ENCODE measurements around the gene WT1. TPM values are rescaled to one million over a fixed set of nuclear protein-coding genes. Genes with fewer than 3 reads are reported as not detected.
A peak's percentile ranks its signal among the peaks of the same experiment; 100 is the strongest.

WT1 gene
- total and polyA plus RNA-seq, 2 of the 13 experiments (the other 11 are each of a cell fraction or from before 2014, with no cell fraction given), result 0.15 to 0.31 TPM

GRCh38 chr11:32434356-32435151 is 785 bp downstream of the WT1 start (continued):
- TF ChIP-seq UBTF (CRISPR knock-in tag; IDR thresholded peaks at IDR 0.05) (peak; percentile 73), ZNF430 (CRISPR knock-in tag; IDR thresholded peaks at IDR 0.05) (no peak), TOE1 (CRISPR knock-in tag; IDR thresholded peaks at IDR 0.05) (no peak), XRCC5 (optimal IDR thresholded peaks at IDR 0.05; ENCODE audit: low read length) (peak; percentile 26), ZNF432 (CRISPR knock-in tag; IDR thresholded peaks at IDR 0.05; ENCODE audit: borderline replicate concordance) (no peak), KDM6A (CRISPR knock-in tag; IDR thresholded peaks at IDR 0.05; ENCODE audit: low read depth) (no peak), SCMH1 (CRISPR knock-in tag; IDR thresholded peaks at IDR 0.05; ENCODE audit: borderline replicate concordance) (no peak), RFX3 (CRISPR knock-in tag; IDR thresholded peaks at IDR 0.05) (no peak), HNRNPLL (IDR thresholded peaks at IDR 0.05; ENCODE audit: low read depth, low read length, poor library complexity, severe bottlenecking) (peak; percentile 61), KLF16 (CRISPR knock-in tag; IDR thresholded peaks at IDR 0.05) (no peak), GMEB2 (CRISPR knock-in tag; IDR thresholded peaks at IDR 0.05; ENCODE audit: low read depth) (no peak), CERS6 (CRISPR knock-in tag; IDR thresholded peaks at IDR 0.05) (no peak), THRA (CRISPR knock-in tag; IDR thresholded peaks at IDR 0.05; ENCODE audit: borderline replicate concordance) (no peak), SMAD1 (CRISPR knock-in tag; IDR thresholded peaks at IDR 0.05; ENCODE audit: borderline replicate concordance, low read depth) (no peak), NCOA2 (CRISPR knock-in tag; IDR thresholded peaks at IDR 0.05) (no peak), IRF9 (CRISPR knock-in tag; IDR thresholded peaks at IDR 0.05; ENCODE audit: borderline replicate concordance) (0 out of 2 replicates have a peak, but pooled peaks have one; percentile 28), ZMYM2 (CRISPR knock-in tag; IDR thresholded peaks at IDR 0.05) (no peak; the same call in 1 of the 2 replicates), MYPOP (CRISPR knock-in tag; IDR thresholded peaks at IDR 0.05) (peak; percentile 97), ZBTB42 (CRISPR knock-in tag; IDR thresholded peaks at IDR 0.05) (no peak), ZEB1 (IDR thresholded peaks at IDR 0.05; ENCODE audit: insufficient replicate concordance, low read depth) (no peak), GZF1 (CRISPR knock-in tag; IDR thresholded peaks at IDR 0.05) (no peak)

Measured in HepG2 (cell line).